Measurements from ENCODE around the gene SMARCC1.
"Not testable (repeated sequence)": the region's sequence is repeated elsewhere in the genome, so short reads cannot be mapped to it uniquely, and the experiment has no call there.

Gene SMARCC1

GRCh38 chr3:47762233-47762632, 19.5 kb downstream of the SMARCC1 start:
- H4K91ac ChIP-seq (ENCODE audit: low read depth, low read length): no peak overlapping the region
- H2AFZ ChIP-seq (ENCODE audit: insufficient read depth, low read length, poor library complexity): no peak overlapping the region
- no peak overlapping the region for H3K18ac ChIP-seq (ENCODE audit: low read length)
- H3K9ac ChIP-seq (ENCODE audit: low read length): no peak overlapping the region
- H3K27me3 ChIP-seq (ENCODE audit: insufficient read depth, low read length): no peaks in the 10 kb centered on the region
- no peaks in the 10 kb centered on the region for H3K9me3 ChIP-seq (ENCODE audit: insufficient read depth, low read depth, low read length)
- no peaks in the 10 kb centered on the region for H3K79me1 ChIP-seq (ENCODE audit: low read length)
- H3K4me3 ChIP-seq (ENCODE audit: low read depth, low read length): no peak overlapping the region
- H3K14ac ChIP-seq (ENCODE audit: low read length): no peak overlapping the region
- H3K23ac ChIP-seq (ENCODE audit: low read length): no peak overlapping the region
- no peak overlapping the region for H3K4me2 ChIP-seq (ENCODE audit: low read length)
- H3K4ac ChIP-seq (ENCODE audit: low read depth, low read length): no peak overlapping the region
- H4K12ac ChIP-seq (ENCODE audit: low read depth, low read length): no peak overlapping the region
- no peak overlapping the region for H3K27ac ChIP-seq (ENCODE audit: low read depth, low read length)
- H2BK120ac ChIP-seq (ENCODE audit: insufficient read depth, low read length, poor library complexity): no peak overlapping the region
- no peak overlapping the region for H2AK5ac ChIP-seq (ENCODE audit: low read length)
- H4K8ac ChIP-seq (ENCODE audit: low read depth, low read length): no peak overlapping the region
- H2BK5ac ChIP-seq (ENCODE audit: low read depth, low read length, poor library complexity): no peak overlapping the region
- H3K36me3 ChIP-seq (ENCODE audit: control insufficient read depth in 1 of 2, insufficient read depth in 2 of 2, low read length in 2 of 2): peaks cover 12 to 26% of the 10 kb centered on the region in 2 experiments
- WGBS (ENCODE audit: extremely low coverage, insufficient coverage, insufficient read length): no CpG with 5 or more reads among the region's 4 CpGs
- DNase-seq: no peak
- no peak overlapping the region for H2BK12ac ChIP-seq (ENCODE audit: low read length)
- H3K79me2 ChIP-seq (ENCODE audit: control insufficient read depth, insufficient read depth, low read length, poor library complexity): peaks cover 4% of the 10 kb centered on the region
- H3K4me1 ChIP-seq (ENCODE audit: control insufficient read depth in 1 of 2, insufficient read depth in 2 of 2, low read length in 2 of 2): no peaks in the 10 kb centered on the region

- peaks cover 4% of the 10 kb centered on the region for H3K79me2 ChIP-seq (ENCODE audit: control insufficient read depth, insufficient read depth, low read length, poor library complexity)
- no peak overlapping the region for H2BK120ac ChIP-seq (ENCODE audit: insufficient read depth, low read length, poor library complexity)
Observed at GRCh38 chr3:47761046-47761445, 20.6 kb downstream of the SMARCC1 start.

GRCh38 chr3:47760207-47760606, 21.5 kb downstream of the SMARCC1 start:
- H3K18ac ChIP-seq (ENCODE audit: low read length); H3K27ac ChIP-seq (ENCODE audit: low read depth, low read length); H2BK120ac ChIP-seq (ENCODE audit: insufficient read depth, low read length, poor library complexity); DNase-seq; H2AK5ac ChIP-seq (ENCODE audit: low read length); H3K9me3 ChIP-seq (ENCODE audit: insufficient read depth, low read depth, low read length); H3K9ac ChIP-seq (ENCODE audit: low read length); H3K14ac ChIP-seq (ENCODE audit: low read length); H3K4me3 ChIP-seq (ENCODE audit: low read depth, low read length); H4K12ac ChIP-seq (ENCODE audit: low read depth, low read length); H3K79me2 ChIP-seq (ENCODE audit: control insufficient read depth, insufficient read depth, low read length, poor library complexity); H4K91ac ChIP-seq (ENCODE audit: low read depth, low read length); H2BK12ac ChIP-seq (ENCODE audit: low read length); H3K79me1 ChIP-seq (ENCODE audit: low read length); H3K4me1 ChIP-seq (ENCODE audit: control insufficient read depth in 1 of 2, insufficient read depth in 2 of 2, low read length in 2 of 2); H4K8ac ChIP-seq (ENCODE audit: low read depth, low read length); H3K23ac ChIP-seq (ENCODE audit: low read length); H2AFZ ChIP-seq (ENCODE audit: insufficient read depth, low read length, poor library complexity); H3K4me2 ChIP-seq (ENCODE audit: low read length); H3K27me3 ChIP-seq (ENCODE audit: insufficient read depth, low read length); H2BK5ac ChIP-seq (ENCODE audit: low read depth, low read length, poor library complexity): not testable (repeated sequence)
- Histone ChIP-seq H3K36me3 (ENCODE audit: control insufficient read depth in 1 of 2, insufficient read depth in 2 of 2, low read length in 2 of 2) (peaks cover 11 to 26% of the 10 kb centered on the region in 2 experiments), H3K4ac (ENCODE audit: low read depth, low read length) (peak overlapping the region; percentile 62)
- no CpG with 5 or more reads among the region's 4 CpGs for WGBS (ENCODE audit: extremely low coverage, insufficient coverage, insufficient read length)

More at GRCh38 chr3:47761046-47761445, 20.6 kb downstream of the SMARCC1 start:
- H3K18ac ChIP-seq (ENCODE audit: low read length): no peak overlapping the region
- H4K12ac ChIP-seq (ENCODE audit: low read depth, low read length): no peak overlapping the region
- H3K9ac ChIP-seq (ENCODE audit: low read length): no peak overlapping the region
- no peak overlapping the region for H2AFZ ChIP-seq (ENCODE audit: insufficient read depth, low read length, poor library complexity)
- H2BK12ac ChIP-seq (ENCODE audit: low read length): no peak overlapping the region
- no peak overlapping the region for H3K4ac ChIP-seq (ENCODE audit: low read depth, low read length)
- H3K14ac ChIP-seq (ENCODE audit: low read length): no peak overlapping the region
- no peak for DNase-seq
- H3K4me3 ChIP-seq (ENCODE audit: low read depth, low read length): no peak overlapping the region
- no peaks in the 10 kb centered on the region for H3K27me3 ChIP-seq (ENCODE audit: insufficient read depth, low read length)
- H3K27ac ChIP-seq (ENCODE audit: low read depth, low read length): no peak overlapping the region
- no peak overlapping the region for H3K4me2 ChIP-seq (ENCODE audit: low read length)
- H3K4me1 ChIP-seq (ENCODE audit: control insufficient read depth in 1 of 2, insufficient read depth in 2 of 2, low read length in 2 of 2): no peaks in the 10 kb centered on the region
- peaks cover 11 to 26% of the 10 kb centered on the region in 2 experiments for H3K36me3 ChIP-seq (ENCODE audit: control insufficient read depth in 1 of 2, insufficient read depth in 2 of 2, low read length in 2 of 2)
- H3K23ac ChIP-seq (ENCODE audit: low read length): no peak overlapping the region
- no CpG with 5 or more reads among the region's 4 CpGs for WGBS (ENCODE audit: extremely low coverage, insufficient coverage, insufficient read length)
- no peaks in the 10 kb centered on the region for H3K9me3 ChIP-seq (ENCODE audit: insufficient read depth, low read depth, low read length)
- H4K8ac ChIP-seq (ENCODE audit: low read depth, low read length): no peak overlapping the region
- no peak overlapping the region for H2AK5ac ChIP-seq (ENCODE audit: low read length)
- H3K79me1 ChIP-seq (ENCODE audit: low read length): no peaks in the 10 kb centered on the region
- H4K91ac ChIP-seq (ENCODE audit: low read depth, low read length): no peak overlapping the region
- no peak overlapping the region for H2BK5ac ChIP-seq (ENCODE audit: low read depth, low read length, poor library complexity)

- Histone ChIP-seq H3K4me2 (ENCODE audit: low read length) (no peak overlapping the region), H2BK120ac (ENCODE audit: insufficient read depth, low read length, poor library complexity) (no peak overlapping the region), H2AFZ (ENCODE audit: insufficient read depth, low read length, poor library complexity) (no peak overlapping the region), H2BK12ac (ENCODE audit: low read length) (no peak overlapping the region), H3K9me3 (ENCODE audit: insufficient read depth, low read depth, low read length) (no peaks in the 10 kb centered on the region), H3K23ac (ENCODE audit: low read length) (no peak overlapping the region), H3K27me3 (ENCODE audit: insufficient read depth, low read length) (no peaks in the 10 kb centered on the region), H4K91ac (ENCODE audit: low read depth, low read length) (no peak overlapping the region), H4K12ac (ENCODE audit: low read depth, low read length) (no peak overlapping the region), H3K27ac (ENCODE audit: low read depth, low read length) (no peak overlapping the region), H4K8ac (ENCODE audit: low read depth, low read length) (no peak overlapping the region), H3K36me3 (ENCODE audit: control insufficient read depth in 1 of 2, insufficient read depth in 2 of 2, low read length in 2 of 2) (peaks cover 7 to 22% of the 10 kb centered on the region in 2 experiments), H2BK5ac (ENCODE audit: low read depth, low read length, poor library complexity) (no peak overlapping the region), H3K4ac (ENCODE audit: low read depth, low read length) (peak overlapping the region; percentile 52), H3K79me1 (ENCODE audit: low read length) (no peaks in the 10 kb centered on the region), H3K14ac (ENCODE audit: low read length) (no peak overlapping the region), H3K18ac (ENCODE audit: low read length) (no peak overlapping the region), H3K4me1 (ENCODE audit: control insufficient read depth in 1 of 2, insufficient read depth in 2 of 2, low read length in 2 of 2) (no peaks in the 10 kb centered on the region), H2AK5ac (ENCODE audit: low read length) (no peak overlapping the region), H3K4me3 (ENCODE audit: low read depth, low read length) (no peak overlapping the region), H3K79me2 (ENCODE audit: control insufficient read depth, insufficient read depth, low read length, poor library complexity) (peaks cover 4% of the 10 kb centered on the region), H3K9ac (ENCODE audit: low read length) (no peak overlapping the region)
- no peak for DNase-seq
- WGBS (ENCODE audit: extremely low coverage, insufficient coverage, insufficient read length): no CpG with 5 or more reads among the region's 14 CpGs
Observed at GRCh38 chr3:47758261-47759025, 23.2 kb downstream of the SMARCC1 start.

Measured in trophoblast cell (in vitro differentiated cells and primary cell).